NCI-H1105 (cell line): ENCODE results near the gene CXorf51B.
"Not testable (repeated sequence)": the region's sequence is repeated elsewhere in the genome, so short reads cannot be mapped to it uniquely, and the experiment has no call there.

Experiments
- DNase-seq: peaks from one replicate; lab custom pipeline; 2025; lab: John Stamatoyannopoulos, UW

Gene CXorf51B

DNA sequence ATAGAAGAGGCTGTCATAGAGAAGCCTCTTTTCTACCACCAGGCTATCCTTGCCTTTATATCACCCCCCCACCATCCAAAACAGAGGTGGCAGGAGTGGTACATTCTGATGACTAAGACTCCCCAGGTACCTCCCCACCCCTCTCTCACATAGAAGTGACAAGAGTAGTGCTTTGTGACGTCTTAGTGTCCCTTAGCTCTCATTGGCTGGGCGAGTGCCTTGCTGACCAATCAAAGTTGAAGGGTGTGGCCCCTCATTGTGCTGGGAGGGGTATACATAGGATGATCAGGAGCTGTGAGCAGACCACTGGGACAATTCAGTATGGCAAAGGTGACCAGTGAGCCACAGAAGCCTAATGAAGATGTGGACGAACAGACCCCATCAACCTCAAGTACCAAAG, at the start of gene CXorf51B:
Gene CXorf51B (plus strand): TSS at position 301 of the 400 bp plus-strand sequence. CDS start 21 bp downstream, at position 322.
- not testable (repeated sequence) for DNase-seq

DNA sequence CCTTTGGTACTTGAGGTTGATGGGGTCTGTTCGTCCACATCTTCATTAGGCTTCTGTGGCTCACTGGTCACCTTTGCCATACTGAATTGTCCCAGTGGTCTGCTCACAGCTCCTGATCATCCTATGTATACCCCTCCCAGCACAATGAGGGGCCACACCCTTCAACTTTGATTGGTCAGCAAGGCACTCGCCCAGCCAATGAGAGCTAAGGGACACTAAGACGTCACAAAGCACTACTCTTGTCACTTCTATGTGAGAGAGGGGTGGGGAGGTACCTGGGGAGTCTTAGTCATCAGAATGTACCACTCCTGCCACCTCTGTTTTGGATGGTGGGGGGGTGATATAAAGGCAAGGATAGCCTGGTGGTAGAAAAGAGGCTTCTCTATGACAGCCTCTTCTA, 5.1 kb downstream of the CXorf51B start, which contains the start of gene CXorf51A:
Gene CXorf51A (minus strand): TSS at position 101 of the 400 bp plus-strand sequence. CDS start 21 bp downstream, at position 80.
- not testable (repeated sequence) for DNase-seq

DNA sequence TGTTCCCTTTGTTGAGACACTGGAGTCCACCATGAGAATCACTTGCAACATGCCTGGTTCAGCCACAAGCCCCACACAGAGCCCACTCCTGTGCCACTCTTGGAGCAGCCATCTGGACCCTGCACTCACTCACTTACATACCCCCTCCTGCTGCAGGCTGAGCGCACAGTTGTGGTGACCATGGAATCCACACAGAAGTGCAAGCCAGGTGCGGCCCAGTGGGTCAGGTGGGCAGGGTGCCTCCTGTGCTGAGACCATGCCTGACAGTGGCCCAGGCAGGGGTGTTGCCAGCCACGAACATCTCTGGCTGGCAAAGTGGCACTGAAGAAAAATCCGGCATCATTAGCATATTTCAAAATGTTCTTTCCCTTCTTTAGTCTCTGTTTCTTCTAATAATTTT, 22.4 kb downstream of the CXorf51B start:
- DNase-seq = no peak

DNA sequence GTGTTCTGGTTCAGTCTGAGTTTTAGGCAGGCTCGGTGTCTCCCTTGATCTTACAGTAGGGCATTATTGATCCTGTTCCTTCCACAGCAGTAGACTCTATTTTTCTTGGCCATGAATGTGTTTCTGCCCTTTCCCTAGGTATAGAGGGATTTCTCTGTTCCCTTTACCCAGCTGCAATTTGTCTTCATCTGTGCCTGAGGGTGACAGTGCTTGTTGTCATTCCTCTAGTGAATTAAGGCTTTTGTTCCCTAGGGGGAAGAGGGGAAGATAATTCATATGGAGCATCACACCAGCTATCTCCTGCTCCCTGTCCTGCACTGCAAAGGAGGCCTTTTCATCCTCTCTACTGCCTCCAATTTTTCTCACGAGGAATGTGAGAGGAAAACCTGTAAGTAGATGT, 44.7 kb downstream of the CXorf51B start:
- DNase-seq = no peak
